HepG2 (cell line): ENCODE results near the gene VTI1B. TPM values are rescaled to one million over a fixed set of nuclear protein-coding genes. Genes with fewer than 3 reads are reported as not detected.

Experiments
- CREM ChIP-seq, 2 experiments: sonication (generic) in 1 of 2; formaldehyde crosslinking in 1 of 2; IDR thresholded peaks; 2 replicates each; pipeline versions ENCODE4 v1.4.0 to v1.6.1; 2016 to 2020; ENCODE audit warnings: antibody characterized with exemption in 1 of 2, mild to moderate bottlenecking in 1 of 2, missing genetic modification reagents in 1 of 2
- FOXA1 ChIP-seq, 2 experiments: fragments of 450-650 bp in 1 of 2; sonication (generic) in 1 of 2; formaldehyde crosslinking in 1 of 2; IDR thresholded peaks; 2 replicates each; pipeline versions ENCODE4 v1.4.0 to v1.6.1; 2016 to 2020; ENCODE audit warnings: missing genetic modification reagents in 1 of 2
- HIVEP1 ChIP-seq: sonication (generic); formaldehyde crosslinking; IDR thresholded peaks from 2 replicates; pipeline ENCODE4 v1.4.0; 2020; ENCODE audit warnings: mild to moderate bottlenecking, missing genetic modification reagents
- HMG20A ChIP-seq: IDR thresholded peaks from 2 replicates; pipeline ENCODE4 v1.6.1; 2016; ENCODE audit warnings: borderline replicate concordance
- JARID2 ChIP-seq: sonication (generic); formaldehyde crosslinking; IDR thresholded peaks from 2 replicates; pipeline ENCODE4 v1.8.1; 2023; ENCODE audit warnings: missing genetic modification reagents, inconsistent platforms; ENCODE audit not compliant: insufficient replicate concordance
- KDM3A ChIP-seq: IDR thresholded peaks from 2 replicates; pipeline ENCODE4 v1.6.1; 2018; ENCODE audit warnings: low read depth, missing compliant biosample characterization
- KLF16 ChIP-seq, 2 experiments: sonication (generic) in 1 of 2; formaldehyde crosslinking in 1 of 2; IDR thresholded peaks; 2 replicates each; pipeline versions ENCODE4 v1.6.1 to v1.8.0; 2016 to 2023; ENCODE audit warnings: missing genetic modification reagents in 2 of 2, missing compliant biosample characterization in 1 of 2
- MEIS1 ChIP-seq: sonication (generic); formaldehyde crosslinking; IDR thresholded peaks from 2 replicates; pipeline ENCODE4 v1.9.0; 2021; ENCODE audit warnings: mild to moderate bottlenecking, missing genetic modification reagents, moderate library complexity, borderline replicate concordance
- NFIB ChIP-seq: sonication (generic); formaldehyde crosslinking; IDR thresholded peaks from 2 replicates; pipeline ENCODE4 v1.9.0; 2021; ENCODE audit warnings: missing genetic modification reagents, mild to moderate bottlenecking, borderline replicate concordance
- RELA ChIP-seq: sonication (generic); formaldehyde crosslinking; IDR thresholded peaks from 2 replicates; pipeline ENCODE4 v1.4.0; 2020; ENCODE audit warnings: missing genetic modification reagents
- SATB2 ChIP-seq: sonication (generic); formaldehyde crosslinking; IDR thresholded peaks from 2 replicates; pipeline ENCODE4 v1.5.0; 2020; ENCODE audit warnings: missing genetic modification reagents
- SUZ12 ChIP-seq: fragments of 150-350 bp; IDR thresholded peaks from 2 replicates; pipeline ENCODE4 v1.6.1; 2014; ENCODE audit warnings: low read depth, low read length
- TBX2 ChIP-seq: sonication (generic); formaldehyde crosslinking; IDR thresholded peaks from 2 replicates; pipeline ENCODE4 v1.5.0; 2020; ENCODE audit warnings: missing genetic modification reagents, mild to moderate bottlenecking, borderline replicate concordance
- U2AF1 ChIP-seq: fragments of 200-400 bp; formaldehyde crosslinking; optimal IDR thresholded peaks from 2 replicates; pipeline ENCODE3; 2017; ENCODE audit warnings: mild to moderate bottlenecking, low read depth, low read length
- ZFAT ChIP-seq: sonication (generic); formaldehyde crosslinking; conservative IDR thresholded peaks from 2 replicates; pipeline ENCODE4 v1.8.1; 2023; ENCODE audit warnings: missing genetic modification reagents, inconsistent platforms
- ZNF275 ChIP-seq: sonication (generic); formaldehyde crosslinking; IDR thresholded peaks from 2 replicates; pipeline ENCODE4 v1.8.0; 2022; ENCODE audit warnings: missing genetic modification reagents, mild to moderate bottlenecking, inconsistent platforms, borderline replicate concordance
- ZNF282 ChIP-seq: fragments of 450-650 bp; IDR thresholded peaks from 2 replicates; pipeline ENCODE4 v1.6.1; 2018; ENCODE audit not compliant: partially characterized antibody
- ZNF292 ChIP-seq: sonication (generic); formaldehyde crosslinking; IDR thresholded peaks from 2 replicates; pipeline ENCODE4 v1.8.1; 2022; ENCODE audit warnings: mild to moderate bottlenecking, low read depth, missing genetic modification reagents, borderline replicate concordance
- ZNF510 ChIP-seq: sonication (generic); formaldehyde crosslinking; IDR thresholded peaks from 2 replicates; pipeline ENCODE4 v1.4.0; 2020; ENCODE audit warnings: low read depth, mild to moderate bottlenecking, missing genetic modification reagents
- ZNF768 ChIP-seq: sonication (generic); formaldehyde crosslinking; IDR thresholded peaks from 2 replicates; pipeline ENCODE4 v1.4.0; 2020; ENCODE audit warnings: missing genetic modification reagents
- ZNF790 ChIP-seq: sonication (generic); formaldehyde crosslinking; IDR thresholded peaks from 2 replicates; pipeline ENCODE4 v1.8.0; 2022; ENCODE audit warnings: missing genetic modification reagents, mild to moderate bottlenecking, borderline replicate concordance
- polyA plus RNA-seq, 8 experiments: library from polyadenylated mRNA; depleted of rRNA in 3 of 8; stranded (reverse) in 7 of 8; unstranded in 1 of 8; fragments of >200 nt; fragmentation: Illumina TruSeq in 4 of 8; extraction: Trizol in 4 of 8; gene quantifications; 2 replicates each; pipeline versions ENCODE4 v1.2.1 to v1.2.3, GENCODE V29; 2011 to 2016; ENCODE audit warnings: low read depth in 4 of 8, missing spikeins in 1 of 8, mixed read lengths in 1 of 8; ENCODE audit not compliant: insufficient read depth in 1 of 8
- total RNA-seq, 5 experiments: library from RNA; depleted of rRNA; stranded (reverse); fragments of >200 nt; fragmentation: Illumina TruSeq; extraction: Trizol; gene quantifications; 2 replicates each; pipeline ENCODE4 v1.2.3, GENCODE V29; 2016; ENCODE audit warnings: low read depth in 1 of 5
- TF ChIP-seq, protein P1 (sequence below): sonication (generic); IDR thresholded peaks from 2 replicates; pipeline ENCODE4 v1.6.1; 2016; ENCODE audit warnings: low read depth, borderline replicate concordance
- TF ChIP-seq, protein P2 (sequence below): sonication (generic); formaldehyde crosslinking; IDR thresholded peaks from 2 replicates; pipeline ENCODE4 v1.5.0; 2020; ENCODE audit warnings: mild to moderate bottlenecking, missing genetic modification reagents, borderline replicate concordance
- TF ChIP-seq, protein P3 (sequence below): sonication (generic); formaldehyde crosslinking; IDR thresholded peaks from 2 replicates; pipeline ENCODE4 v1.8.0; 2022; ENCODE audit warnings: mild to moderate bottlenecking, missing genetic modification reagents, moderate library complexity

VTI1B gene
- total and polyA plus RNA-seq, 2 of the 13 experiments (the other 11 are each of a cell fraction or from before 2014, with no cell fraction given): 39.0 to 103 TPM

- no peak for TF ChIP-seq ZNF292 (CRISPR knock-in tag)
- no peak for TF ChIP-seq ZNF768 (CRISPR knock-in tag)
- no peak for TF ChIP-seq FOXA1 (IDR thresholded peaks at IDR 0.05)
- no peak for TF ChIP-seq FOXA1 (CRISPR knock-in tag; IDR thresholded peaks at IDR 0.05)
- peak; percentile 56 for TF ChIP-seq SUZ12
- no peak for TF ChIP-seq HMG20A (CRISPR knock-in tag)
- peak; percentile 52 to 58; a peak in 2 of 4 replicates for TF ChIP-seq KLF16 (CRISPR knock-in tag; IDR thresholded peaks at IDR 0.05)
- no peak for TF ChIP-seq U2AF1
- no peak for TF ChIP-seq MEIS1 (CRISPR knock-in tag)
- no peak for TF ChIP-seq JARID2 (CRISPR knock-in tag)
- TF ChIP-seq ZFAT (CRISPR knock-in tag): no peak
- no peak for TF ChIP-seq RELA (CRISPR knock-in tag)
- TF ChIP-seq, protein P1, sequence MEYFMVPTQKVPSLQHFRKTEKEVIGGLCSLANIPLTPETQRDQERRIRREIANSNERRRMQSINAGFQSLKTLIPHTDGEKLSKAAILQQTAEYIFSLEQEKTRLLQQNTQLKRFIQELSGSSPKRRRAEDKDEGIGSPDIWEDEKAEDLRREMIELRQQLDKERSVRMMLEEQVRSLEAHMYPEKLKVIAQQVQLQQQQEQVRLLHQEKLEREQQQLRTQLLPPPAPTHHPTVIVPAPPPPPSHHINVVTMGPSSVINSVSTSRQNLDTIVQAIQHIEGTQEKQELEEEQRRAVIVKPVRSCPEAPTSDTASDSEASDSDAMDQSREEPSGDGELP: no peak
- TF ChIP-seq ZNF282: no peak
- TF ChIP-seq, protein P2, sequence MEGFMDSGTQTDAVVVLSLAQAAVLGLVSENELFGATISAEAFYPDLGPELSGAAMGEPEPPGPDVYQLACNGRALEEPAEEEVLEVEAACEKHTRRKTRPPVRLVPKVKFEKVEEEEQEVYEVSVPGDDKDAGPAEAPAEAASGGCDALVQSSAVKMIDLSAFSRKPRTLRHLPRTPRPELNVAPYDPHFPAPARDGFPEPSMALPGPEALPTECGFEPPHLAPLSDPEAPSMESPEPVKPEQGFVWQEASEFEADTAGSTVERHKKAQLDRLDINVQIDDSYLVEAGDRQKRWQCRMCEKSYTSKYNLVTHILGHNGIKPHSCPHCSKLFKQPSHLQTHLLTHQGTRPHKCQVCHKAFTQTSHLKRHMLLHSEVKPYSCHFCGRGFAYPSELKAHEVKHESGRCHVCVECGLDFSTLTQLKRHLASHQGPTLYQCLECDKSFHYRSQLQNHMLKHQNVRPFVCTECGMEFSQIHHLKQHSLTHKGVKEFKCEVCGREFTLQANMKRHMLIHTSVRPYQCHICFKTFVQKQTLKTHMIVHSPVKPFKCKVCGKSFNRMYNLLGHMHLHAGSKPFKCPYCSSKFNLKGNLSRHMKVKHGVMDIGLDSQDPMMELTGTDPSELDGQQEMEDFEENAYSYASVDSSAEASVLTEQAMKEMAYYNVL: no peak; the same call in 1 of the 2 replicates
- TF ChIP-seq KDM3A (CRISPR knock-in tag): peak; percentile 45; the same call in 1 of the 2 replicates
- TF ChIP-seq ZNF275 (CRISPR knock-in tag): no peak
- no peak for TF ChIP-seq ZNF790
- TF ChIP-seq SATB2 (CRISPR knock-in tag): no peak
- no peak; the same call in 1 of the 2 replicates for TF ChIP-seq ZNF510
- no peak for TF ChIP-seq NFIB (CRISPR knock-in tag)
- peak; percentile 81 for TF ChIP-seq CREM (IDR thresholded peaks at IDR 0.05)
- no peak for TF ChIP-seq CREM (CRISPR knock-in tag; IDR thresholded peaks at IDR 0.05)
- TF ChIP-seq, protein P3, sequence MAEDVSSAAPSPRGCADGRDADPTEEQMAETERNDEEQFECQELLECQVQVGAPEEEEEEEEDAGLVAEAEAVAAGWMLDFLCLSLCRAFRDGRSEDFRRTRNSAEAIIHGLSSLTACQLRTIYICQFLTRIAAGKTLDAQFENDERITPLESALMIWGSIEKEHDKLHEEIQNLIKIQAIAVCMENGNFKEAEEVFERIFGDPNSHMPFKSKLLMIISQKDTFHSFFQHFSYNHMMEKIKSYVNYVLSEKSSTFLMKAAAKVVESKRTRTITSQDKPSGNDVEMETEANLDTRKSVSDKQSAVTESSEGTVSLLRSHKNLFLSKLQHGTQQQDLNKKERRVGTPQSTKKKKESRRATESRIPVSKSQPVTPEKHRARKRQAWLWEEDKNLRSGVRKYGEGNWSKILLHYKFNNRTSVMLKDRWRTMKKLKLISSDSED (CRISPR knock-in tag): no peak
- TF ChIP-seq HIVEP1 (CRISPR knock-in tag): no peak
- TF ChIP-seq TBX2 (CRISPR knock-in tag): peak; percentile 22; the same call in 1 of the 2 replicates
Observed at GRCh38 chr14:67695394-67695949, 21.0 kb upstream of the VTI1B start, which contains the start of gene RDH11 (continued).
